ENCODE results near the gene AKNA. TPM values are rescaled to one million over a fixed set of nuclear protein-coding genes. Genes with fewer than 3 reads are reported as not detected.
A peak's percentile ranks its signal among the peaks of the same experiment; 100 is the strongest.

Gene AKNA
- total and polyA plus RNA-seq, 2 donors from 2014 or later: 6.1 to 52.1 TPM

DNA sequence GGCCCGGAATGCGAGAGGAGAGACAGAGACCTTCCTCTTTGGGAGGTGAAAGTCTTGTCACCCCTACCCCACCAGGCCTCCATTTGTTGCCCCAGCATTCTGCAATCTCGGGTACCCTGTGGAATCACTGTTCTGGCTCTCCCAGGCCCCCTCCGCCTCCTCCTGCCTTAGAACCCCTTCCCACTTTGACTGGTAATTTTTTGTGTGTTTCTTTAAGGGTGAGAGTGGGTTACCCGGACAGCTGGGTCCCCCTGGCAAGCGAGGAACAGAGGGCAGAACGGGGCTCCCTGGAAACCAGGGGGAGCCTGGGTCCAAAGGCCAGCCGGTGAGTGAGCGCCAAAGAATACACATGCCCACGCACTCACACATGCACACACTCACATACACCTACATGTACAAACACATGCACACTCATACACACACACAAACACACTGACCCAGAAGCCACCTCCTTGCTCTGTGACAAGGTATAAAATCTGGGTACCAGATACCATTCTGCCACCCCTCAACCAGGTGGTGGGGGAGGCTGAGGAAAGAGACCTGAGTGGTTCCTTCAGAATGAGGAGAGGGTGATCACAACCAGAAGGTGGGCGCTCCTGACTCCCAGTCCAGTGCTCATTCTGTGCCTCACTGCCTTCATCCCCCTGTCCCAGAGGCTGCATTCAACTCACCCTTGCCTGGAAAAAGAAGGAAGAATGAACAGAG lies 95.7 kb downstream of the AKNA start:
- intact Hi-C loops (cut with DNase I): loop anchor here (10.0 kb wide), 1 partner anchor 207 kb away; no protein-coding TSS in a partner anchor
- peaks cover 0 to 6% (median 3%) of the 10 kb centered on the region in 3 donors for H3K4me1 ChIP-seq (ENCODE audit: control insufficient read depth in 2 of 3, insufficient read depth in 2 of 3, low read depth in 1 of 3, low read length in 3 of 3)
- no peak for FAIRE-seq

GRCh38 chr9:114291064-114291474 lies 96.7 kb downstream of the AKNA start:
- FAIRE-seq: no peak
- H3K9ac ChIP-seq (ENCODE audit: low read length in 3 of 3): no peak overlapping the region
- no peaks in the 10 kb centered on the region for H3K27me3 ChIP-seq (ENCODE audit: control insufficient read depth, insufficient read depth, low read length)
- H3K4me1 ChIP-seq (ENCODE audit: control insufficient read depth in 2 of 3, insufficient read depth in 2 of 3, low read depth in 1 of 3, low read length in 3 of 3): peaks cover 0 to 6% (median 3%) of the 10 kb centered on the region in 3 donors
- TF ChIP-seq, protein P1, sequence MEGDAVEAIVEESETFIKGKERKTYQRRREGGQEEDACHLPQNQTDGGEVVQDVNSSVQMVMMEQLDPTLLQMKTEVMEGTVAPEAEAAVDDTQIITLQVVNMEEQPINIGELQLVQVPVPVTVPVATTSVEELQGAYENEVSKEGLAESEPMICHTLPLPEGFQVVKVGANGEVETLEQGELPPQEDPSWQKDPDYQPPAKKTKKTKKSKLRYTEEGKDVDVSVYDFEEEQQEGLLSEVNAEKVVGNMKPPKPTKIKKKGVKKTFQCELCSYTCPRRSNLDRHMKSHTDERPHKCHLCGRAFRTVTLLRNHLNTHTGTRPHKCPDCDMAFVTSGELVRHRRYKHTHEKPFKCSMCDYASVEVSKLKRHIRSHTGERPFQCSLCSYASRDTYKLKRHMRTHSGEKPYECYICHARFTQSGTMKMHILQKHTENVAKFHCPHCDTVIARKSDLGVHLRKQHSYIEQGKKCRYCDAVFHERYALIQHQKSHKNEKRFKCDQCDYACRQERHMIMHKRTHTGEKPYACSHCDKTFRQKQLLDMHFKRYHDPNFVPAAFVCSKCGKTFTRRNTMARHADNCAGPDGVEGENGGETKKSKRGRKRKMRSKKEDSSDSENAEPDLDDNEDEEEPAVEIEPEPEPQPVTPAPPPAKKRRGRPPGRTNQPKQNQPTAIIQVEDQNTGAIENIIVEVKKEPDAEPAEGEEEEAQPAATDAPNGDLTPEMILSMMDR (IDR thresholded peaks at IDR 0.05; ENCODE audit: borderline replicate concordance, extremely low read depth, insufficient read depth): peak; percentile 90
- no peaks in the 10 kb centered on the region for H3K9me3 ChIP-seq (ENCODE audit: control insufficient read depth in 2 of 3, insufficient read depth in 1 of 3, low read length in 3 of 3)
- H3K27ac ChIP-seq (ENCODE audit: low read depth in 2 of 2, low read length in 2 of 2): no peak overlapping the region
- H3K4me3 ChIP-seq (ENCODE audit: low read length in 3 of 3): no peak overlapping the region
- peak; percentile 76 to 85 (median 80) for DNase-seq
- intact Hi-C loops (cut with DNase I): loop anchor here (10.0 kb wide), 1 partner anchor 206 kb away; no protein-coding TSS in a partner anchor
- peaks cover 2 to 5% (median 4%) of the 10 kb centered on the region in 3 donors for H3K36me3 ChIP-seq (ENCODE audit: control insufficient read depth in 2 of 3, insufficient read depth in 3 of 3, low read length in 3 of 3)

More for the DNA sequence above, 95.7 kb downstream of the AKNA start:
- Histone ChIP-seq H3K36me3 (ENCODE audit: control insufficient read depth in 2 of 3, insufficient read depth in 3 of 3, low read length in 3 of 3) (peaks cover 4 to 9% (median 5%) of the 10 kb centered on the region in 3 donors), H3K27ac (ENCODE audit: low read depth in 2 of 2, low read length in 2 of 2) (no peak overlapping the region), H3K4me3 (ENCODE audit: low read length in 3 of 3) (no peak overlapping the region), H3K9me3 (ENCODE audit: control insufficient read depth in 2 of 3, insufficient read depth in 1 of 3, low read length in 3 of 3) (no peaks in the 10 kb centered on the region), H3K27me3 (ENCODE audit: control insufficient read depth, insufficient read depth, low read length) (no peaks in the 10 kb centered on the region), H3K9ac (ENCODE audit: low read length in 3 of 3) (no peak overlapping the region)
- TF ChIP-seq, protein P1 (IDR thresholded peaks at IDR 0.05; ENCODE audit: borderline replicate concordance, extremely low read depth, insufficient read depth): no peak
- peak in 2 of 5 donors; percentile 27 to 28 for DNase-seq

DNA sequence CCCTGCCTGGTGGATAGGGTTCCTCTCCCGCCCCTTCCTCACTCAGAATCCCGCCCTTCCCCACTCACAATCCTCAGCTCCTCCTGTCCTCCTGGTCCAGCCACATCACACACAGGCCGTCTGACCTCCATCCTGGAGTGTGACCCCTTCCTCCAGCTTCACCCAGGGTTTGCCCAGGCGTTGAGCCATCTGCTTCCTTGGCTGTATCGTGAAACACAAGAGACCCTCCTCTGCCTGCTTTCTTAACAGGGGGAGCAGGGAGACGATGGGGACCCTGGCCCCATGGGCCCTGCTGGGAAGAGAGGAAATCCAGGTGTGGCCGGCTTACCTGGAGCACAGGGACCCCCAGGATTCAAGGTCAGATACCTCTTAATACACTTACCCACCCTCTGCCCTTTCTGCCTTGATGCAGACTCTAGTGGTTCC lies 97.2 kb downstream of the AKNA start:
- Histone ChIP-seq H3K36me3 (ENCODE audit: control insufficient read depth in 2 of 3, insufficient read depth in 3 of 3, low read length in 3 of 3) (peaks cover 0 to 5% (median 4%) of the 10 kb centered on the region in 3 donors), H3K27me3 (ENCODE audit: control insufficient read depth, insufficient read depth, low read length) (no peaks in the 10 kb centered on the region), H3K9me3 (ENCODE audit: control insufficient read depth in 2 of 3, insufficient read depth in 1 of 3, low read length in 3 of 3) (no peaks in the 10 kb centered on the region), H3K4me1 (ENCODE audit: control insufficient read depth in 2 of 3, insufficient read depth in 2 of 3, low read depth in 1 of 3, low read length in 3 of 3) (peaks cover 0 to 6% (median 3%) of the 10 kb centered on the region in 3 donors), H3K4me3 (ENCODE audit: low read length in 3 of 3) (no peak overlapping the region), H3K9ac (ENCODE audit: low read length in 3 of 3) (no peak overlapping the region), H3K27ac (ENCODE audit: low read depth in 2 of 2, low read length in 2 of 2) (no peak overlapping the region)
- FAIRE-seq (no peak), DNase-seq (peak in 1 of 5 donors; percentile 62)
- TF ChIP-seq, protein P1 (IDR thresholded peaks at IDR 0.05; ENCODE audit: borderline replicate concordance, extremely low read depth, insufficient read depth): no peak
- intact Hi-C loops (cut with DNase I): loop anchor here (10.0 kb wide), 1 partner anchor 206 kb away; no protein-coding TSS in a partner anchor

All from kidney (tissue), 14 donors.